ENCODE data around the gene EXOC2.

Gene EXOC2

DNA sequence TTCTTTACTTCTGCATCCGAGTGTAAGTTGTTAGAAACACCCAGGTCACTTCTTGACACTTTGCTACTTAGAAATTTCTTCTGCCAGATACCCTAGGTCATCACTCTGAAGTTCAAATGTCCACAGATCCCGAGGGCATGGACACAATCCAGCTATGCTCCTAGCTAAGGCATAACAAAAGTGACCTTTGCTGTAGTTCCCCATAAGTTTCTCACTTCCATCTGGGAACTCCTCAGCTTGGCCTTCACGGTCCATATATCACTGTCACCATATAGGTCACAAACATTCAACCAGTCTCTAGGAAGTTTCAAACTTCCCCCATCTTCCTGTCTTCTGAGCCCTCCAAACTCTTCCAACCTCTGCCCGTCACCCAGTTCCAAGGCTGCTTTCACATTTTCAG is 236.1 kb downstream of the EXOC2 start:
- TF ChIP-seq, protein P1, sequence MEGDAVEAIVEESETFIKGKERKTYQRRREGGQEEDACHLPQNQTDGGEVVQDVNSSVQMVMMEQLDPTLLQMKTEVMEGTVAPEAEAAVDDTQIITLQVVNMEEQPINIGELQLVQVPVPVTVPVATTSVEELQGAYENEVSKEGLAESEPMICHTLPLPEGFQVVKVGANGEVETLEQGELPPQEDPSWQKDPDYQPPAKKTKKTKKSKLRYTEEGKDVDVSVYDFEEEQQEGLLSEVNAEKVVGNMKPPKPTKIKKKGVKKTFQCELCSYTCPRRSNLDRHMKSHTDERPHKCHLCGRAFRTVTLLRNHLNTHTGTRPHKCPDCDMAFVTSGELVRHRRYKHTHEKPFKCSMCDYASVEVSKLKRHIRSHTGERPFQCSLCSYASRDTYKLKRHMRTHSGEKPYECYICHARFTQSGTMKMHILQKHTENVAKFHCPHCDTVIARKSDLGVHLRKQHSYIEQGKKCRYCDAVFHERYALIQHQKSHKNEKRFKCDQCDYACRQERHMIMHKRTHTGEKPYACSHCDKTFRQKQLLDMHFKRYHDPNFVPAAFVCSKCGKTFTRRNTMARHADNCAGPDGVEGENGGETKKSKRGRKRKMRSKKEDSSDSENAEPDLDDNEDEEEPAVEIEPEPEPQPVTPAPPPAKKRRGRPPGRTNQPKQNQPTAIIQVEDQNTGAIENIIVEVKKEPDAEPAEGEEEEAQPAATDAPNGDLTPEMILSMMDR (IDR thresholded peaks at IDR 0.05; ENCODE audit: low read depth, low read length) = no peak
- H3K4me3 ChIP-seq (ENCODE audit: low read depth, low read length) = no peak overlapping the region

DNA sequence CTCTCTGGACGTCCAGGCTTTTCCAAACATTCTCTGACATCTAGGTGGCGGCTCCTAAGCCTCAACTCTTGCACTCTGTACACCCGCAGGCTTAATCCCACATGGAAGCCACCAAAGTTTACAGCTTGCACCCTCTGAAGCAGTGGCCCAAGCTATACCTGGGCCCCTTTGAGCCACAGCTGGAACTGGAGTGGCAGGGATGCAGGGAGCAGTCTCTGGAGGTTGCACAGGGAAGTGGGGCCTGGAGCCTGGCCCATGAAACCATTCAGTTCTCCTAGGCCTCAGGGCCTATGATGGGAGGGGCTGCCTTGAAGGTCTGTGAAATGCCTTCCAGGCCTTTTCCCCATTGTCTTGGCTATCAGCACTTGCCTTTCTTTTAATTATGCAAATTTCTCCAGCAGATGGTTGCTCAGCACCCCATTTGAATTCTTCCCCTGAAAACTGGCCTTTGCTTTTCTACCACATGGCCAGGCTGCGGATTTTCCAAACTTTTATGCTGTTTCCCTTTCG is 236.5 kb downstream of the EXOC2 start:
- TF ChIP-seq, protein P1 (IDR thresholded peaks at IDR 0.05; ENCODE audit: low read depth, low read length) = no peak
- H3K4me3 ChIP-seq (ENCODE audit: low read depth, low read length) = no peak overlapping the region

DNA sequence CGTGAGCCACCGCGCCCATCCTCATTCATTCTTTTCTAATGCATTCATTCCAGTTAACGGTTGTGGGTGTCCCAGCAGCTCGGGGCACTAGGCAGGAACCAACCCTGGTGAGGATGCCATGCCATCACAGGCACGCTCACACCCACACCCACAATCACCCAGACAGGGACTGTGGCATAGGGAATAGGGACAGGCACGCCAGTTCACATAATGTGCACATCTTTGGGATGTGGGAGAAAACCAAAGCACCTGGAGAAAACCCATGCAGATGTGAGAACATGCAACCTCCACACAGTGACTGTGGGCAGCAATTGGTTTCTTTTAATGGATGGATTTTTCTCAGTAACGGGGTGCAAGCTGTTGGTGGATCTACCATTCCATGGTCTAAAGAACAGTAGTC is 237.1 kb downstream of the EXOC2 start:
- TF ChIP-seq, protein P1 (IDR thresholded peaks at IDR 0.05; ENCODE audit: low read depth, low read length) = no peak
- no peak overlapping the region for H3K4me3 ChIP-seq (ENCODE audit: low read depth, low read length)

DNA sequence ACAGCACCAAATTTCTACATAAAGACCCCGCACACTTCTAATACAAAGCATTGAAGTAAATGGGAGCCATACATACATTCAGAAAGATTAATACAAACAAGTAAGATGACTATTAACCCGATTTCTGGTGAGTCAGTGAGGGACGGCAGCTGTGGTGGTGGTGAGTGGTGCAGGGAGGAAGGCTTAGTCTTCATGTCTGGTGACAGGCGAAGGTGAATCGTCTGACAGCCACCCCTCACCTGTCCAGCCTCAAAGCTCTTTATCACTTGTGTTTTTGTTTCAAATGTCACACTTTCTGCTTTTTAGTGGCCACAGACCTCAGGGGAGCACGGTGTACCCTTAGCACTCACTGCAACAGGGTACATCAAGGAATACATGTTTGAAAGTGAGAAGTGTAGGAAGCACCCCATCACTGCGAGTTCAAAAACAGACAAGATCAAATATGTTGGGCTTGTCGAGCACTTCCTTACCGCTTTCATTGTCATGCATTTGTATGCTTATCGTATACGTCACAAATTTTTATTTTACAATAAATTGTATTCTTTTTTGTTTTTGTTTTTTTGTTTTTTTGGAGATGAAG is 237.8 kb downstream of the EXOC2 start:
- TF ChIP-seq, protein P1 (IDR thresholded peaks at IDR 0.05; ENCODE audit: low read depth, low read length) = no peak
- no peak overlapping the region for H3K4me3 ChIP-seq (ENCODE audit: low read depth, low read length)

DNA sequence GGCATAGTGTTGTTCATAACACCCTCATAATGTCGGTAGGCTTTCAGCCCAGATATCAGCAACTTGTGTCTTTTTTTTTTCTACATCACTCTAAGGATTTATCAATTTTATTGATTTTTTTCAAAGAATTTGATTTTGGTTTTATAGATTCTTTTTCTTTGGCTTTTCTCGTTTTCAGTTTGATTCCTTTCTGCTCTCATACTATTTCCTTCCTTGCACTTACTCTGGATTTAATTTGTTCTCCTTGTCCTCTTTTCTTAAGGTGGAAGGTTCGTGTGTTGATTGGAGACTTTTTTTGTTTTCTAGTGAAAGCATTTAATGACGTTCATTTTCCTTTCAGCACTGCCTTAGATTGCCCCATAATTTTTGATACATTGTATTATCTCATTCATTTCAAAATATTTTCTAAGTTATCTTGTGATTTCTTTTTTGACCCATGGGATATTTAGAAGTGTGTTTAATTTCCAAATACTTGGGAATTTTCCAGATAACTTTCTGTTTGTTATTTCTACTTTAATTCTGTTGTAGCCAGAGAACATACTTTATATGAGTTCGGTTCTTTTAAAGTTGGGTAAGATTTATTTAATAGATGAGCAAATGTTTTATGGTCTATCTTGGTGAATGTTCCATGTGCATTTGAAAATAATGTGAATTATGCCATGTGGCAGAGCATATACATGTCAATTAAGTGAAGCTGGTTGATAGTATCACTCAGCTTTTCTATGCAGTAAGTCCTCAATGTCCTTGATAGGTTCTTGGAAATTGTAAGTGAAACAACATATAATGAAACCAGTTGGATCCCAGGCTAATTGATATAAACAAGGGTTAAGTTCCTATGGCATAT is 238.6 kb downstream of the EXOC2 start:
- no peak overlapping the region for H3K4me3 ChIP-seq (ENCODE audit: low read depth, low read length)
- TF ChIP-seq, protein P1 (IDR thresholded peaks at IDR 0.05; ENCODE audit: low read depth, low read length) = no peak

DNA sequence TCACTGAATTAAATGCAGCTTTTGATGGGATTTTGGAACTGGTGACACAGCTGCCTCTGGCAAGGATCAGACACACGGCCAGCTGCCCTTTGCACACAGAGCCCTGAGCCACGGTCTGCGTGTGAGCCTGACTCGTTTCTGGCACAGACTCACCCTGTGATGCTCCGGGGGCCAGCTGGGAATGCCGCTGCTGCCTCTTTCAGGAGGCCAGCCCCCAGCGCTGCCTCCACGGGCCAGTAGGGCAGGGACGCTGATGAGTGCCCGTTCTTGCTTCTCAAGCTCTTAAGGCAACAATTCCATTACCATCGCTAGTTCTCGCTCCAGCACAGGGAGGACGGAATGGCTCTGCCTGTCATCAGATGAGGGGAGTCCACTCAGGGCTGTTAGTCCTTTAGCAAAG is 239.8 kb downstream of the EXOC2 start:
- no peak overlapping the region for H3K4me3 ChIP-seq (ENCODE audit: low read depth, low read length)
- TF ChIP-seq, protein P1 (IDR thresholded peaks at IDR 0.05; ENCODE audit: low read depth, low read length) = no peak

All from WI38 (cell line).